GM18519 (cell line): ENCODE measurements around the gene ARHGAP8.

Source experiments
- ATAC-seq: cut with Tn5 transposase; IDR thresholded peaks from one replicate; pipeline ENCODE4 v1.9.1; 2021; ENCODE audit warnings: mild to moderate bottlenecking, moderate library complexity; ENCODE audit not compliant: unreplicated experiment, low FRiP score

ARHGAP8 gene

DNA sequence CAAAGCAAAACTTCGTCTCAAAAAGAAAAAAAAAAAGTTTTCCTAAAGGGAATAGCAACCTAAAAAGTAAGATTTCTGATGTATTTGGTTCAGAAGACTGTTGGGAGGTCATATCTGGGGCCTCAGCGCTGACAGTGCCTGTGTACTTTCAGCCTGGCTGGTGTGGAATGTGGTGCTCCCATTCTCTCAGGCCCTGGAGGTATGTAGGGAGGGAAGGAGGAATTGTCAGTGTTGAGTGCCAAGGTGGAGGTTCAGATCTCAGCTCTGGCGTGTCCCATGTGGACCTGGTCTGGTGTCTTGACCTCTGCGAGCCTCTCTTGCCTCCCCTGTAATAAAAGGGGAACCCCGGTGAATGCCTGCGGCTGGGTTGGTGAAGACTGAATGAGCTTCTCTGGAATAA, 28.0 kb upstream of the ARHGAP8 start:
- no peak for ATAC-seq

DNA sequence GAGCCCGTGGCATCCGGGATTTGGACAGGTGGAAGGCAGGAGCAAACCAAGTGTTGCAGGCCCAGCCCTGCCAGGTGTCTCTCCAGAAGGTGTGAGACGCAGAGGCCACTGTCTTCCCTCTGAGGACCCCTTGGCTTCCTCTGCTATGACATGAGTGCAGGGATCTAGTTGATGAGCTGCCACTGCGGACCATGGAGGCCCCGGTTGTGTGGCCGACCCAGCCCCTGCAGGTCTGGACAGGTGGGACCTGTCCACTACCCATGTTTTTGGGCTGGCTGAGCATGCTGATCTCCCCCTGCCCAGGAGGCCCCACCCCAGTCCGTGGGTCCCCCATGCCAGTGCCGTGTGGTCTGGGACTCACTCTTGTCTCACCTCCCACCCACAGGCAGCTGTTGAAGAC, 27.5 kb upstream of the ARHGAP8 start:
- ATAC-seq: no peak

DNA sequence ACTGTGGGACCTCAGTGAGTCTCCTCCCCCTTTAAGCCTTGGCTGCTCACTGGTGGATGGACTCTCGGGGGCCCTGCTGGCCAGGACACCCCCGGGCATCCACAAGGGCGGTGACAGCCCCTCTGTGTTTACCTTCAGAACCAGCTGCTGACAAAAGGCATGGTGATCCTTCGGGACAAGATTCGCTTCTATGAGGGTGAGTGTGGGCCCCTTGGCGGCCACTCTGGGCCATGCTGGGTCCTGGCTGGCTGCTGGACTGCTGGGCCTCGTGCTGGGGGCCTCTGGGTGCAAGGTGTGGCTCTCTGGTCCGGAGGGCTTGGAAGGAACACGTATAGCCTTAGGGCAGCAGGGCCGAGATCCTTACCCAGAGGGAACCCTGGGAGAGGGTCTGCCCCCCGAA, 25.9 kb upstream of the ARHGAP8 start:
- ATAC-seq: no peak

DNA sequence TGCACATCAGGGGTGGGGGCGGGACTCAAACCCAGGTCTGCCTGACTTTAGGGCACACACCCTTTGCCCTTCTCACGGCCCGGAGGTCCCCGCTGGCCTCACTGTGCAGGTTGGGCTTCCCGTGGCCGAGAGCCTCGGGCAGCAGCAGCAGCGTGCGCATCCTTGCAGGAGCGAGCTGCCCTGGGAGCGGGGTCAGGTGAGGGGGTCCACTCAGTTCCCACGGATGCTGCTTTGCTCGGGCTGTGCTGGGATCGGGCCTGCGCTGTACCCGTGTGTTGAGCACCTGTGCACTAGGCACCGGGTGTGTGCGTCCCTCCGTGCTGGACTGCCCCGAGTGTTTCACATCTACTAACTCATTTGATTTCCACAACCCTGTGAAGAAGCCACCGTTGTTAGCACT, 25.2 kb upstream of the ARHGAP8 start:
- ATAC-seq: no peak

DNA sequence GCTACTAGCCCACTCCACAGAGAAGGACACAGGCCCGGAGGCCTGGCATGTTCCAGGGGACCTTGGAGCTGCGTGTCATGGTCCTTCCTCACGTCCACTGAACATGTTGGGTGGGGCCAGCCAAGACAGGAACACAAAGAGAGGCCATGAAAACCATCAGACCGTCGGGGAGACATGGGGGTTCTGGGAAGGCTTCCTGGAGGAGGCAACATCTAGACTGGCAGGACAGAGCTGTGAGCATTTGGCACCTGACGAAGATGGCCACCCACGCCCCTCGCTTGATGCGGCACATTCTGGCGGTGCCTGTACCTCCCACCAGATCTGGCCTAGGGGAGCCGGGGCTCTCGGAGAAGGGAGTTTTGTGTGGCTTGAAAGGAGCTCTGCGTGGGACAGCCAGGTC, 24.7 kb upstream of the ARHGAP8 start:
- no peak for ATAC-seq

DNA sequence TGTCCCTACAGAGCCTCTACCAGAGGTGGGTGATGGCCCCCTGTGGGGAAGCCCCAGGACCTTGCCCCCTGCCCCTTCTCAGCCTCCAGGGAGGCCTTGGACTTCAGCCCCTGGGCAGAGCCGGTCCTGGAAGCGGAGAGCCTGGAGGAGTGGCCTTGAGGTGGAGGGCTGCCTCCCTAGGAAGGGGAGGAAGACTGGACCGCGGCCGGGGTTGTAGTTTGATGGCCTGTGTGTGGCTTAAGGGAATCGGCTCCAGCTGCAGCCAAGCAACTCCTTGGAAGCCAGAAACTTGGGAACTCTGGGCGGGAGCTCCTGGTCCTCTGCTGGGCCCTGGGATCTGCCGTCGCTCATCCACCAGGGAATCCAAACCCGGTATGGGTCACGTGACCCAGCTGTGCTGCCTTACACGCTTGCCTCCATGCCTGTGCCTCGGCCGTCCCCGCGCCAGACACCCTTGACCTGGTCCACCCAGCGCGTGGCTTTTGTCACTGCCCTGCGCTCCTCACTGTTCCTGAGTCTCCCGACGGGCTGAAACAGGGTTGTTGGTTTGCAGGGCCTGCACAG, 23.5 kb upstream of the ARHGAP8 start:
- no peak for ATAC-seq

DNA sequence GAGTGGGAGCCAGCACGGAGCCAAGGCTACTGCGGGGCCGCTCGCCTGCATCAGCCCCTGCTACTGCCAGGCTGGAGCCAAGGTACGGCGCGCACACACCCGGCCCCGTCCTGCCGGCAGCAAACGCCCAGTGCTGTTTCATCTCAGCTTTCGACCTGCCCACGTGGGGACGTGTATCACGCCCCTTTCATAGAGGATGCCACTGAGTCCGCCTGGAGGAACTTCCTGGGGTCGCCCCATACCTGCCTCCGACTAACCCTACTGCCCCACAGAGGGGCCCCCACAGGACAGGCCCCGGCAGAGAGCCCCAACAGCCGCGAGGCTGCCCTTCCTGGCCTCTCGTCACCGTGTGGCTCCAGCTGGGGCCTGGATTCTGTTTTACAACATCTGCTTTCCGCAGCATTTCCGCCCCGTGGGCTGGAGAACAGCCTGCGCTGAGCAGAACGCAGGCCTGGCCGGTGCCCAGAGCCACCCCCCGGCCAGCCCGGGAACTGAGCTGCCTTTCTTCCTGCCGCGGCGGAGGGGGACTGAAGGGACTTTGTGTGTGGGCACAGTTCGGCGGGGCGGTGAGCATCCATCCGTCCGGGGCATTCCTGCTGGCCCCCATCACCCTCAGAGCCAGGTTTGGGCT, 22.9 kb upstream of the ARHGAP8 start:
- no peak for ATAC-seq

DNA sequence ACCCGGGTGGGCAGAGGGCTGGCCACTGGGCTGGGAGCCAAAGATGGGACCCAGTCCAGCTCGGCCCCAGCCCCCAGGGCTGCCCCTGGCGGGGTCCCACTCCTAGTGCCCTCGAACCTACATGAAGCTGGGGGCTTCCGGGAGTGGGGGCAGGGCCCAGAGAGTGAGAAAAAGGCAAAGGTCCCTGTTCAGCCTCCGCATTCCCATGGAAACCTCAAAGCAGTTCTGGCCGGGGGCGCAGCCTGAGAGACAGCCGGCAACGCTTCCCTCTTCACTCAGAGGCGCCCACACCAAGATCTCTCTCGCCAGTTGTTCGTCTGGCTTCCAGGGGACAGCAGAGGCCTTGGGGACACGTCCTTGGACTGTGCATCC, 22.4 kb upstream of the ARHGAP8 start:
- no peak for ATAC-seq

DNA sequence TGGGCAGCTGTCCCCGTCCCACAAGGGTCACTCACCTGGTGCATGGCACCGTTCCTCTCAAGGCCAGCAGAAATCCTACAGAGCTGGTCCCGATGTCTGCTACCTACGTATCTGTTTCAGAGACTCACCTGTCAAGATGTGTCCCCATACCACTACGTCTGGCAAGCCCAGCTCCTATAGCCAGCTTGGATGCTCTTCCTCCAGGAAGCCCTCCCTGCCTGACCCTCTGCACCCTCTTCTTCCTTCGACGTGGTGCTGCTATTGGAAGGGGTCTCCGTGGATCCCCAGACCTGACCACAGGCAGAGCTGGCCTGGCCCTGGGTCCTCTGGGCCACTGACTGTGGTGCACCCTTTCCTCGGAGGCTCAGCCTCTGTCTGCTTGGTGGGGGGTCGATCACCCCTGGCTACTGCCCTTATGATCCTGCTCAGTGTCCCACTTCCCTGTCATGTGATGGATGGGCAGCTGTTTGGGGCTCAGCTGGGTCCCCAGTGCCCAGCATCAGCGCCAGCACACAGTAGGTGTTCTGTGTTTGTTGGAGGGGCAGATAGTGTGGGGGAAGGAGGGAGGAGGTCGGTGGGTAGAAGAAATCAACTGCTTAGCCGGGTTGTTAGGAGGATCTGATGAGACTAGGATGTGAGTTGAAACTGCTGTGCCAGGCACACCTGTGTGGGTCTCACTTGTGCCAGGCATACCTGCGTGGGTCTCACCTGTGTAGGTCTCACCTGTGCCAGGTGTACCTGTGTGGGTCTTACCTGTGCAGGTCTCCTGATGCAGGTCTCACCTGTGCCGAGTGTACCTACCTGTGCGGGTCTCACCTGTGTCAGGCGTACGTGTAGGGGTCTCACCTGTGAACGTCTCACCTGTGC, 21.7 kb upstream of the ARHGAP8 start:
- no peak for ATAC-seq

DNA sequence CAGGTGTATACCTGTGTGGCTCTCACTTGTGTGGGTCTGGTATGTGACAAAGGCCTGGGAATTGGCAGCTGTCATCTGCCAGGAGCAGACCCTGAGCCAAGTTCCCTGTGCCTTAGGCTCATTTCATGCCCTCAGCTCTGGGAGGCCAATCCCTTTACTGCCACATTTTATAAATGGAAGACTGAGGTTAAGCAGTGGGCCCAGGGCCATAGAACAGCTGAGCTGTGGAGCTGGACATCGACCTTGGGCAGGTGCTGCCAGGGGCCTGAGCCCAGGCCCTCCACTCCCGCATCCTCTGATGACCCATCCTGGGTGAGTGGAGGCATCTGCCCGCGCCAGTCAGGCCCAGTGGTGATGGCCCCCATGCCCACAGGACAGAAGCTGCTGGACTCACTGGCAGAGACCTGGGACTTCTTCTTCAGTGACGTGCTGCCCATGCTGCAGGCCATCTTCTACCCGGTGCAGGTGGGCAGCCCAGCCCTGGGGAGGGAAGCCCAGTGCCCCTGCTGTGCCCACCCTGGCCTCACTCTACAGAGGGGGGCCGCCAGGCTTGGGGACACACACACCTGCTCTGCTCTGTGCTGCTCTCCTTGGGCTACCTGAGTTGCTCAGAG, 20.9 kb upstream of the ARHGAP8 start:
- no peak for ATAC-seq

DNA sequence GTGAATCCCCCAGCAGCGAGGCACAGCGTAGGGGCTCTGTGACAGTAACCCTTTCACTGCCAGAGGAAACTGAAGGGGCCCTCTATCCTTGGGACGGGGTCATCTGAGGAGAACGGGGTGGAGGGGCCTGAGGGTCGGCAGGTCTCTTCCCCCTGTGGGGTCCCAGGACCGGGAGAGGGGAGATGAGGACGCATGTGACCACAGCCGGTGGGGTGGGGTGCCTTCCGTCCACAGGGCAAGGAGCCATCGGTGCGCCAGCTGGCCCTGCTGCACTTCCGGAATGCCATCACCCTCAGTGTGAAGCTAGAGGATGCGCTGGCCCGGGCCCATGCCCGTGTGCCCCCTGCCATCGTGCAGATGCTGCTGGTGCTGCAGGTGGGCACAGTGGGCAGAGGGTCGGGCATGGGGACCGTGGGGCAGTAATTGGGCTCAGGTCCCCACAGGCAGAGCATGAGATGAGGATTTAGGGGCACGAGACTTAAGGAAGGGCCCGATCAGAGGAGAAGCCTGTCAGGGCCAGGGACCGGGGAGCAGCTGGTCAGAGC, 20.3 kb upstream of the ARHGAP8 start:
- ATAC-seq: no peak

DNA sequence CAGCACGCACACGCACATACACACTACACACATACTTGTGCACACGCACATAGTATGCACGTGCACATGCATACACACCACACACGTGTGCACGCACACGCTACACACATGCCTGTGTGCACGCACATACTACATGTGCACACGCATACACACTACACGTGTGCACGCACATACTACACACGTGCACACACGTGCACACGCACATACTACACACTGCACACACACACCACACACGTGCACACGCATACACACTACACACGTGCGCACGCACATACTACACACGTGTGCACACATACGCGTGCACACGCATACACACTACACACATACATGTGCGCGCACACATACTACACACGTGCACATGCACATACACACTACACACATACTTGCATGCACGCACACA, 19.7 kb upstream of the ARHGAP8 start:
- no peak for ATAC-seq

DNA sequence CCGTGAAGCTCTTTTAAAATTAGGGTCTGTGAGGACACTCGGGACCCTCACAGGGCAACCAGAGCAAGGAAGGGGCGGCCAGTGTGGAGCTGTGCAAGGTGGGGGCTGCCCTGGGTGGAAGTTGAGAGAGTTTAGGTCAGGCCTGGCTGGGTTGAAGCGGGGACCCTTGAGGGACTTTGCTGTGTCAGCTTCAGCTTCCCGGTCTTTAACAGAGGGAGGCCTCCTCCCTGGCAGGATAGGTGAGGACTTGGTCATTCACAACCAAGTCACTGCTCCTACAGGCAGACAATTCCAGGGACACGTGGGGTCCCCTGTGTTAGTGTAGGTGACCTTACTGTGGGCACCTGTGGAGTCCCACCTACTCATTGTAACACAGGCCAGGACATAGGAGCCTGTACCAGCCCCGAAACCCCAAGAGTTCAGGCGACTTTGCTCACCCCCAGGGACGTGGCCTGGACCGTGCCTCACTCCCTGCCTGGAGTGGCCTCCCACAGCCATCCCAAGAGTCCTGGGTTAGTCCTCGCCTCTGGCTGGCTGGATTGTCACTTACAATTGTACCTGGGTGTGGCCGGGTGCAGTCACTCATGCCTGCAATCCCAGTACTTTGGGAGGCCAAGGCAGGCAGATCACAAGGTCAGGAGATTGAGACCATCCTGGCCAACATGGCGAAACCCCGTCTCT, 18.8 kb upstream of the ARHGAP8 start:
- ATAC-seq: no peak

DNA sequence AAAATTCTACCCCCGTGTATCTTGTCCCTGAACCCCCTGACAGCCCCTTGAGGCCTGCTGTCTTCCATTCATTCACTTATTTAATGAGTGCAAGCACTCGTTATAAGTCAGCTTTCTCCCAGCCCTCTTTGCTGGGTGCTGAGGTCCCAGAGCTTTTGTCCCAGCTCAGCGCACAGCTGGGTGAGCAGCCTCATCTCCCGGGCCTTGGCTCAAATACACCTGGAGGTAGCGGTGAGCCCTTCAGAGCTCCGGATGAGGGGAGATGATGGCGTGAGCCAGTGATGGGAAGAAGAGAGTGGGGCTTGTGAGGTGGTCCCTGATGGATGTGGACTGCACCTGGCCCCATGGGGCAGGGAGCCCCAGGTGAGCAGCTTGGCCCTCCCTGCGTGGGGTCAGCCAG, 18.1 kb upstream of the ARHGAP8 start:
- ATAC-seq: no peak

DNA sequence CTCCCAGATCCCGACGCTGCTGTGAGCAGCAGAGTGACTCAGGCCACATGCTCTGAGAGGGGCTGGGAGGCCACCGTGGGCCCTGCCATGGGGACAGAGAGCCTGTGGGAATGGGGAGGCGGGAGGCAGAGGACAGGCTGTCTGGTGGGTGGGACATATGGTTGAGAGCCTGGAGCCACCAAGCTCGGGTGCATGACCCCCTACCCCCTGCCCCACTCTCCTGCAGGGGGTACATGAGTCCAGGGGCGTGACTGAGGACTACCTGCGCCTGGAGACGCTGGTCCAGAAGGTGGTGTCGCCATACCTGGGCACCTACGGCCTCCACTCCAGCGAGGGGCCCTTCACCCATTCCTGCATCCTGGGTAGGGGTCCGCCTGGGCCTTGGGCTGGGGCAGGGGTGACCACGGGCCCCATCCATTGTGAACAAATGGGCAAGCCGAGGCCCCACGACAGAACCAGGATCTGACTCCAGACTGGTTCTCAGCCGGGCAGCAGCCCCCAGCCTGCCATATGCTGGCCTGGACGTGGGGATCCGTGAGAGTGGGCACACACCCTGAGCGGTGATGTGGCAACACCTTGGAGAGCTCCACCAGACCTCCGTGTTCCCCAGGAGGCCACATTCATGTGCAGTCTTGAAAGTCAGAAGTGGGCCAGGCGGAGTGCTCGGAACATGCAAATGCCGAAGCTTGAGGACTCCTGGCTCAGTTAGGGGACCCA, 17.4 kb upstream of the ARHGAP8 start:
- no peak for ATAC-seq

DNA sequence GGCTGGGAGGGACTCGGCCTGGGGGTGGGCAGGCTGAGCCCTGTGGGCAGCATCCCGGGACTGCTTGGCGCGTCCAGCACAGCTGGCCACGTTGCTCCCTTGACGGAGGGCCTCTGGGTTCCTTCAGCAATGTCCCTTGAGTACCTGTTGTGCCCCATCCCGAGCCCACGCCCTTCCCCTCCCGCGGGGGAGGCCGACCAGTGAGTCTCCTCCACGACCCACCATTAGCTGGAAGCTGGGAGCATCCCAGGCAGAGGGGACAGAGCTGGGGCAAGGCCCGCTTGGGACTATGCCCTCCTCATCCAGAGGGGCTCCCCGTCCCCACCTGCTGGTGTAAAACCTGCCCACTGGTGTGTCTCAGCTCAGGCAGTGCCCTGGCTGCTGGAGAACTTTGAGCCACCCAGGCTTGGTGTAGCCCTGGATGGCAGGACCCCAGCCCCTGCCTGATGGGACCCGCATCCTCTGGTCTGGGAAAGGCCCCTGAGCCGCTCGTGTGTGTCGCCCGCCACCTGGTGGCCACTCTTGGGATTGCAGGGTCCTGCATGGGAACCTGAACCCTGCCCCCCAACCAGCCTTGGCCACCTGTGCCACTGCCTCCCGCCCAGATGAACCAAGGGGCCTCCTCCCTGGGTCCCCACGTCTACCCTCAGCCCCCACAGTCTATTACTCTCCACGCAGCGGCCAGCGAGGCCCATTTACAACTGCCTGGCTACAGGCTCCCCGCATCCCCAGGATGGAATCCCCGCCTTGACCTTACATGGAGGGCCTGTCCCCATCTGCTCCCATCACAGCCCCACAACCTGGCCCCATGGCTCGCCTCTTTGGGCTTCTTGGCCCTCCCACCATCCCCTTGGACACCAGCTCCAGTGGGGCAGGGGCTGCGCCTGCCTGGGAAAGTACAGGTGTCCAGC, 16.6 kb upstream of the ARHGAP8 start:
- no peak for ATAC-seq

DNA sequence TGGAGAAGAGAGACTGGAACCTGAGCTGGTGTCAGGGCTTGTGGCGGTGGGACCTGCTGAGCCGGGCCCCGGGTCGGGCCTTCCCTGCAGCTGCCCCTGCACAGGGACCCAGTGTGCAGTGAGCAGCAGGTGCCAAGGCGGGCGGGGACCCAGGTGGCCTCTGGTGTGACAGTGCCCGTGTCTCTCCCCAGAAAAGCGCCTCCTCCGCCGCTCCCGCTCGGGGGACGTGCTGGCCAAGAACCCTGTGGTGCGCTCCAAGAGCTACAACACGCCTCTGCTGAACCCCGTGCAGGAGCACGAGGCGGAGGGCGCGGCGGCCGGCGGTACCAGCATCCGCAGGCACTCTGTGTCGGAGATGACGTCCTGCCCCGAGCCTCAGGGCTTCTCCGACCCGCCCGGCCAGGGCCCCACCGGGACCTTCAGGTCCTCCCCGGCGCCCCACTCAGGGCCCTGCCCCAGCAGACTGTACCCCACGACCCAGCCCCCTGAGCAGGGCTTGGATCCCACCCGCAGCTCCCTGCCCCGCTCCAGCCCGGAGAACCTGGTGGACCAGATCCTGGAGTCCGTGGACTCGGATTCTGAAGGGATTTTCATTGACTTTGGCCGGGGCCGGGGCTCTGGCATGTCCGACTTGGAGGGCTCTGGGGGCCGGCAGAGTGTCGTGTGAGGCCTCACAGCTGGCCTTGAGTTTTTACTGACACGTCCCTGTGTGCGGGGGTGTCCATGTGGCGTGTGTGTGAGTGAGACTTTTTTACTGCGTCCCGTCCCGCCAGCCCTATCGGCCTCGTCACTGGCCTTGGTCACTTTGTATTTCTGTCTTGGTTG, 15.6 kb upstream of the ARHGAP8 start:
- ATAC-seq: no peak
